Endometrial microvascular endothelial cells (primary cell): ENCODE measurements around the gene TMTC1. TPM values are rescaled to one million over a fixed set of nuclear protein-coding genes. Genes with fewer than 3 reads are reported as not detected.

Source experiments
- in situ Hi-C: cut with HindIII; loops from 2 replicates; pipeline ENCODE4 v1.10.0; 2017; ENCODE audit warnings: low sequenced_read_pairs, low pct_unique_long_range_greater_than_20kb; ENCODE audit errors: inconsistent ontology term
- total RNA-seq: library from RNA; depleted of rRNA; stranded (reverse); fragments of >200 nt; gene quantifications from one replicate; pipeline ENCODE4 v1.2.3, GENCODE V29; 2015; ENCODE audit errors: inconsistent ontology term

Gene TMTC1
- total RNA-seq, 1 donor from 2014 or later, result 13.7 TPM

DNA sequence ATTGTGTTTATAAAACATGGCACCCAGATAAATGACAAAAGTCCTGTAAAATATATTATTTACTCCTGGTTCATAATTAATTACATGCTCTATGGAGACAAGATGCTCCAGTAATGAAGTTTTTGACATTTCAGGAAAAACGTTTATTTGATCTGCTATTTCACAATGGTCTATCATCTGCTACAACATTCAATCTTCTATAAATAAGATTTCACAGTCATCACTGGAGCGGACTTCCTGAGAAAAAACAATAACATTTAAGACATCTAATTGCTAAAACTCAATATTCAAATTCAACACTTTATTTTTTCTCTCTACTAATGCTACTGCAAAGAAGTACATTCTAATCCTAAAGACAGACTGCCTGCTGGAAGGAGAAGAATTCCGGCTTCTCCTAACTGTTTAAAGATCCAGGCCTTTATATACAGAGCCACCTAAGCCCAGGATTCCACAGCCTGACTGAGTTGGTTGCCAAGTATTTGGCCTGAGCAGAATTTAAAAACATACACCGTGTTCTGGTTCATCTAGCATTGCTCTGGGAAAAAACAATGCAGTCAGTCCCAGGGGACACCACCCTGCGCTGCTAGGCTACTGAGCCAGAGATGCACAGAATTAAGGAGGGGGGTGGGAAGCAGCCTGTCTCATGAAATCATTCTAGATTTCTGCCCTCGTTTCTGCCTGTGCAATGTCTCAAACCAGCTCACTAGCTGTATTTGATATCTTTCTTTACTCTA lies 58.0 kb downstream of the TMTC1 start:
- in situ Hi-C loops, result no loop called here

DNA sequence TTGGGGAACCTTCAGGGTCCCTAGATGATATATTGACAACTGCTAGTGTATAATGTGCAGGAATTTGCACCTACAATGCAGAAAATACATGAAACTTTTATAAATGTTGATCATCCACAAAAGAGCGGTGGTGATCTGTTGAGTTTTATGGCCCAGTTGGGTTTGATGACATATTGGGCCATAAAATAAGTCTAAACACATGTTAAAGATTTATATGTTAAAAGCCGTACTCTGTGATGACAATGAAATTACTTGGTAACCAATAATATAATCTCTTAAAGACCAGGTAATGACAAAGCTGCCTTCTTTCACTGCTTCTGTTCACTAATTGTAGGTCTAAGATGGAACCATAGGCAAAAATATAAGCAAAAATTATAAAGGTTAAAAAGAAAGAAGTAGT lies 61.6 kb downstream of the TMTC1 start:
- in situ Hi-C loops, result no loop called here

DNA sequence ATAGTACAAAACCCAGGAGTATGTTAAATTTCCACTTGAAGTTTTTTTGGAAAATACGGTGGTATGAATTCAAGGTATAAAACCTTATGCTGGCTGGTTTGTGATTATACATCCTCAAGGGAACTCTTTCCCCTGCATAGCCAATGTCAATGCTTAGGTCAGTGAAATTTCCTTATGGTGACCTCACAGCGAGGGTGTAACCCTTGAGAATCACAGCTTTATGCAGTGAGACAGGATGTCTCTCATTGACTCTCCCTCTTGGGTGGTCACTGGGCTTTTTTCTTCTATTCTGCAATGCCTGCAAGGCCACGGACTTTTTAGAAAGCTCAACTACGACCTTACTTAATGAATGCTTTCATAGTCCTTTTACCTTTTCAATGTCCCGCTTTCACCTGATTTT lies 64.4 kb downstream of the TMTC1 start:
- in situ Hi-C loops, result no loop called here

DNA sequence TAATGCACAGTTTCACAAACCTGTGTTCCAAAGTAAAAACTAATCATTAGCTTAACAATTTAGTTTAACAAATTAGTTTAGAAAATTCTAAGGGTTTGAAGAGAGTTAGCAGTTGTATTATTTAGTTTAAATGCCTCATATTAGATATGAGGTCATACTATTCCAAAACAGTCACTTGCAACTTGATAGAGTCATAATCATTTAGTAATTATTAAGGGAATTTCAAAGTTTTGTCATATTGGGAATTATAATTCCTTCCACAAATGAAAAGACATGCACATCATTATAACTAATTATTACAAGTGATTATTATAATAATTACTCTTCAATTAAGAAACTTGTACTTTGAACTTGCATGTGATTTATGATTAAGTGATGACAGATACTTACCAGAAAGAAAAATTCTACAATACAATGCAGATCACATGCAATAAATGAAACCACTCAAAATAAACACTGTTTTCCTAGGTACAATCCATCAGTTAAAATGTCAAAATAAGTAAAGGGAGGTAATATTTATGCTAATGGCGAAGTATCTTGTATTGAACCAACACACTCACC lies 66.1 kb downstream of the TMTC1 start:
- in situ Hi-C loops, result no loop called here

DNA sequence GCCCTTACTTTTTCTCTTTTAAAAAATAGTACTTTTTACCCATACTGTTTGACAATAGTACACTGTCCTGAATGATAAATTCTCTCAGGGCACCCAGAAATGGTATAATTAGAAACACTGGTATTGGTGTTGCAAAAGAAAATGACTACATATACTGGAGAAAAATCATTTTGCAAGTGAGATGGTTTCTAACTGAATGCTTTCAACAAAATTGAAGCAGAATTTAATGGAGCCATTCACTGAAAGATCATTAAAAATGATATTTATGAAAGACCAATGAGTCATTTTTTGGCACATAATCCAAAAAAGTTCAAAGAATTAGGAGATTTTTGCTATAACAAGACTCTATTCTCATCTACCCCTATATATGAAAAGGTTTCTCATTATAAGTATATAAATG lies 68.8 kb downstream of the TMTC1 start:
- in situ Hi-C loops, result no loop called here

DNA sequence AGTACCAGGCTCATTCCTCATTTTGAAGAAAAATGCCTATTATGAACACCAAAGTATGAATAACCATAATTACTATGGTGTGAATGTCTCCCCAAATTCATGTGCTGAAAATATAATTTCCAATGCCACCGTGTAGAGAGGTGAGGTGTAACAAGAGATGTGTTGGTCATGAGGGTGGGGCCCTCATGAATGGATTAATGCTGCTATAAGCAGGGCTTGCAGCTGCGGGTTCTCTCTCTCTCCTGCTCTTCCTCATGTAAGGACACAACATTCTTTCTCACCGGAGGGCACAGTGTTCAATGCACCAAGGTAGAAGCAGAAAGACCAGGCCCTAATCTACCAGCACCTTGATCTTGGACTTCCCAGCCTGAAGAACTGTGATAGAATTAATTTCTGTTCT lies 70.0 kb downstream of the TMTC1 start:
- in situ Hi-C loops, result no loop called here

DNA sequence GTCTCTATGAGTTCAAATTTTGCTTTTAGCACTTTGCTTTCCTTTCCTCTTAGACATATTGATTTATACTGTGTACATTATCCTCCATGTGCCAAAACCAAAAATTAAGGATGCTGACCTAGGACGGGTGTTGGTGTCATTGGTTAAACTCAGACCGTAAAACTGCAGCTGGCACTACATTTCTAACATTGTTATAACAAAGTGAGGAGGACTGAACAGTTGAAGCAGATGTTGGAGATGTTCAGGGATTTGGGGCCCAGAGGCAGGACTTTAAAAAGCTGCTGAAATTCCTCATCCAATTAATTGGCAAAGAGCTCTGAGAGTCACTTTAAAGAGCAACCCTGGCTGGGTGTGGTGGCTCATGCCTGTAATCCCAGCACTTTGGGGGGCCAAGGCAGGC lies 72.4 kb downstream of the TMTC1 start:
- in situ Hi-C loops, result no loop called here

DNA sequence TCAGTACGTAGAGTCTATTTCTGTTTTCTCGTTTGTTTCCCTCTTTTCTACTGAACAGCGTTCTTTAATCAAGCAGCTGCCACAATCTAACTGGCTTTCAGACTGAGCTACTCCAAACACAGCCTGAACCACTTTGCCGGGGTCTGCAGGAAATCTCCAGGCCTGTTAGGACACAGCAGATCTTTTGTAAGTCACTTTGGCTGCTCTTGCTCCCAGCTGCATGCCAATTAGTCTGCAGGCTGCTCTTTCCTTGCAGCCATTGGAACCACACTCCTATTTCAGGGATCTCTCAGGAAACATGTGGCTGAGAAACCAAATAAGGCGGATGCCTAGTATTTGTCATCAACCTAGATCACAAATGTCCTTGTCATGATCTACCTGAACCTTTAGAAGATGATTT lies 73.6 kb downstream of the TMTC1 start:
- in situ Hi-C loops, result no loop called here

DNA sequence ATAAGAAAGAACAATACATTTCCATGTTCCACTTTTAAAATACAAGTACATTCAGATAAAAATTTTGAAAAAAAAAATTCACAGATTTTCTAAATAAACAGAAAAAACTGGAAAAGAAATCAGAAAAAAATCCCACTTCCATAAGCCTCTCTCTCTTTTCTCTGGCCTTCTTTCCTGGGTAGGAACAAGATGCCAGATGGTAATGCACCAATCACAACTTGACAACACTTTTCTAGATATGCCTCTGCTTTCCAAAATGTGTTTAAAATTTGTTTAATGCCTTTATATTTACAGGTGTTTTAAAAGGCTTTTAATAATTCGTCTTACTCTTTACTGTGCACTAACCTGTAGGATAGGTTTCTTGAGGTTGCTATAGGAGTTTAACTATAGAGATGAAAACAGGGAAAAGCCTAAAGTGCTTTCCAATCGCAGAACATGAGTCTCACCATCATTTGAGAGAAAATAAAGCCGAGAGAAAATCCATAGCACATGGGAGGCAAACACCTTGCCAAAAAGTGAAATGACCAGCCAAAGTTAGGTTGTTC lies 74.2 kb downstream of the TMTC1 start:
- in situ Hi-C loops, result no loop called here

DNA sequence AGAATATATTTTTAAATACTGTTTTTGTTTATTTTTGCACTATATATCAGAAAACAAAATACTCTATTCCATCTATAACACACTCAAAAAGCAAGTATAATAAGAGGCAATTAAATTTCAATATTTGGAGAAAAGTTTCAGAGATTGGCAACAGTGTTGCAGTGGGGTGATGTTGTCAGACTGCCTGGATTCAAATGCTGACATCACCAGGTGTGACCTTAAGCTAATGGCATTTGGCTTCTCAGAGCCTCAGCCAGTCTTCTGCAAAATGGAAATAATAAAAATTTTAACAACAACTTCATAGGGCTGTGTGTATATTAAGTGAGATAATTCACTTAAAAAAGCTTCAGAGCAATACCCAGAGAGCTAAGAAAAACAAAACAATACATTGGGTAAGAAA lies 74.7 kb downstream of the TMTC1 start:
- in situ Hi-C loops, result no loop called here

DNA sequence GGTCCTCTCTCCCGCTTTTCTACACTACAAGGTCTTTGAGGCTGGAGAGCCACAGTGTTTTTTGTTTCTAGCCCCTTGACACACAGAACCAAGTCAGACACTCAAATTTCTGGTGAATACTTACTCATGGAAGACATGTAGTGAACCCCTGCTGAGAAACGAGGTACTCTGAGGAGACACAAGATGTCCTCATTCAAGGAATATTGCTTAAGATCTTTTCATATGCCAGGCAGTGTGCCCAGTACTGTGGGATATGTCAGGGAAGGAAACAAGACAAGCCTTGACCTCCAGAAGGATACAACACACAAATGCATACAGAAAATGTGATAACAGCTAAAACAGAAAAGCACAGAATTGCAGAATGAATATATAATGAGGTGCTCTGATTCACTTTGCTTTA lies 75.9 kb downstream of the TMTC1 start:
- in situ Hi-C loops, result no loop called here

DNA sequence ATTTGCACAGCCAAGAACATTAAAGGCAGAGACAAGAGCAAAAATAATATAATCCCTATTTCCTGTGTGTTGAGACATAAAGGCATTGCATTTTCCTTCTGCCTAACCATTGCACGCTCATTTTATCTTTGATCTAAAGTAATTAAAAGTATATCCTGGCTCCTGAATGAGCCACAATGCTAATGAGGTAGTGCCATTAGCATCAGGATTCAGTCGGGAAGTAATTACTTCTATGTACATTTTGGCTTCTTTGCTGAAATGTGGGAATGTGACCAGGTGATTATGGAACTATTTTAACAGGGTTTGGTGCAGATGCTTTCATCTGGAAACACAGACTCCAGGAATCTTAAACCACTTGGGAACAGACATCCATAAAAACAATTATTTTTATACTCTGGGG lies 77.4 kb downstream of the TMTC1 start:
- in situ Hi-C loops, result no loop called here

DNA sequence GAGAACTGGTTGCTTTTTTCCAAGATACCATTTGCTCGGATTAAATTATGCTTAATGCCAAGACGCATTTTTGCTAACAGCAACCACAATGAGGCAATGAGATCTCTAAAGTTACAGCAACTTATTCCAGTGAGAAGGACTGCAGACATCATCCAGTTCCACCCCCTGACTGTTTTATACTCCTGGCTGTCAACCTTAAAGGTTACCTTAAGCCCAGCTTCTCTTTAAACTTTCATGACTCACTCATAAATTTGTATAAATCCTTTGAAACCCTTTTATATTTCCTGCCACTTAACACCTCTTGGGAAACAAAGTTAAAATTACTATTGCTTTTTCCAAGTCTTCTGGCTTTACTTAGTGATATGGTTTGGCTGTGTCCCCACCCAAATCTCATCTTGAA lies 80.2 kb downstream of the TMTC1 start:
- in situ Hi-C loops, result no loop called here

DNA sequence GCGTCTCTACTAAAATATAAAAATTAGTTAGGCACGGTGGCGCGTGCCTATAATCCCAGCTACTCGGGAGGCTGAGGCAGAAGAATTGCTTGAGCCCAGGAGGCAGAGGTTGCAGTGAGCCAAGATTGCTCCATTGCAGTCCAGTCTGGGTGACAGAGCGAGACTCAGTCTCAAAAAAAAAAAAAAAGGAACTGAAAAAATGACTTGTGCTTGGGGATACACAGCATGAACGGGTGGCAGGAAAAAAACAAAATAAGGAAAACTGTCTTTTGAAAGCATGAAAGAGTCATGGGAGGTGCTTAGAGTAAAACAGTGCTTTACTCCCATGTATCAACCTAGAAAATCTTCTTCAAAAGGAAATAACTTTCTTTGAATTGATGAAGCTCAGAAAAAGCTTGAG lies 80.8 kb downstream of the TMTC1 start:
- in situ Hi-C loops, result no loop called here

DNA sequence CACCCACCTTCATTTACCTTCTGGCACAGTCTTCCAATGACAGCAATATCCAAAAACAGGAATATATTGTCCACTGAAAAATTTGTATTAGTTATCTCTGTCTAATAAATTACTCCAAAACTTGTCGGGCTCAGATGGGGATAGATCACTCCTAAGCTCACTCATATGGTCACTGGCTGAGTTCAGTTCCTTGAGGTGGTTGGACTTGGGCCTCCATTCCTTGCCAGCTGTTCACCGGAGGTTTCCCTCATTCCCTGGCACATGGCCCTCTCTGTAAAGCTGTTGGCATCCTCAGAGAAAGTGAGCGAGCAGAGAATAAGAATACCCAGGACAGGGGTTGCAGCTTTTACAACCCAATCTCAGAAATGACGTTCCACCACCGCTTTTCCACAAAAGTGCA lies 81.5 kb downstream of the TMTC1 start:
- in situ Hi-C loops, result no loop called here

DNA sequence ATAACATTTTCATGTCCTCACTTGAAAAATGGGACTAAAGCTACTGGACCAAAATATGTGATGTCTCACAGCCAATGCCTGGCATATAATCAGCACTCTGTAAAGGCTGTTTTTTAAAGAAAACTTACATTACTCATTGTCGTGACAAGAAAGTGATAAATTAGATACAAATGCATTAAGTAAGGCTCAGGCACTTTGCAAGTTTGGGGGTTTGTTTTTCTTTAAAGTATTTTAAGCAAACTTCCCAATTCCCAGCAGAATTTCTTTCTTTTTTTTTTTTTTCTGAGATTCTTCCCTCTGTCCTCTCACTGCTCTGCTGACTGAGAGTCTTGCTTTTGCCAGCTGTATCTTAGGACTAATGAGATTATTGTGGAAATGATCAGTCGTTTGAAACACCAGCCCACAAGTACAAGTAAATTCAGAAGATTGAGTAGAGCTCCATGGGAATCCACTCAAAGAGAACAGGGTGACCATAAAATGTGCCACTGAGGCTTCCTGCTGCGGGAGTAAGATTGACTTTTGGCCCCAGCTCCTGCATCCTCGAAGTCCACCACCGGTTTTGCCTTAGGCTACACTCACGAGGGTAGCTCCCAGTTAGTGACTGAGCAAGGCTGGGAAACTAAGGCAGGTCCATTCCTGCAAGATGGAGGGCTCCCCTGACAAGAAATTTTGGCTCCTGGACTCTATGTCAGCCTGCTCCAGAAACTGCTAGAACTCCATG lies 82.8 kb downstream of the TMTC1 start:
- in situ Hi-C loops, result no loop called here

DNA sequence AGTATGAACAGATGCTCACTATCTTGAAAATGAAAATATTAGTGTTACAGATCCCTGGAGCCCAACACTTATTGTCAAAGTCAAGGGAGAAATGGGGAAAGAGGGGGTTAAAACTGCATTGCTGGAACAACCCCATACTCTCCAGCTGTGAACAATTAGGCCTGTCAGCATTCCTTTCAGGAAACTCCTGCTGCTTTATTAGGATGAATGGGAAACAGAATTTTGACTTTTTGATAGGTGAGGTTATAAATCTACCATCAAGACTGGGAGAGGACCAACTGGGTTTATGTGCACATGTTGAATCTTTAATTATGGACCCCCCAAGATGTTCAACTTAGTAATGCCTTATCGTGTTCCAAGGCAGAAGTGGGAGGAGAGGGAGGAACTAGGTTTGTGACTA lies 85.0 kb downstream of the TMTC1 start:
- in situ Hi-C loops, result no loop called here

DNA sequence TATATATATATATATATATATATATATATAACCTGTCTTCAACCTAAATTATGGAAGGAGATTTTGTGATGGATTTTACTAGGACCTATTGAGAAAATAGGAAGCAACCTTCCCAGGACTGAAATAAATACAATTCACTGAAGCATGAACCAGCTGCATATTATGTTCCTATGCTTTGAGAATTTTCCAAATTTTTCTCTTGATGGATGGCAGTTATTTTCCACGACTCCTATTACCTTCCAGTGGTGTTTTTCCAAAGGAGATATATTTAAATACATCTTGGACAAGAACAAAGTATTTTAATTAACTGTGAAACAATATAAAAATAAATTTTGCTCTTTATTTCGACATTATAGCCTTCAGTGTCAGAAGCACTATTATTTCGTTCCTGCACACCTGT lies 87.9 kb downstream of the TMTC1 start:
- in situ Hi-C loops, result no loop called here

DNA sequence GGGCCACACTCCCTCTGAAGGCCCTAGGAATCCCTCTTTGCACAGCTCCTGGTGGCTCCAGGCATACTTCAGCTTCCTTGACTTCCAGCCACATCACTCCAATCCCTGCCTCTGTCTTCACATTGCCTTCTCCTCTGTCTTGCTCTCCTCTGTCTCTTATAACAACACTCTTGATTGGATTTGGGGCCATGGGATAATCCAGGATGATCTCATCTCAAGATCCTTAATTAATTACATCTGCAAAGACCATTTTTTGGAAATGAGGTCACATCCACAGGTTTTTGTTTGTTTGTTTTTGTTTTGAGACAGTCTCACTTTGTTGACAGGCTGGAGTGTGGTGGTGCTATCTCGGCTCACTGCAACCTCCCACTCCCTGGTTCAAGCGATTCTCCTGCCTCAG lies 88.7 kb downstream of the TMTC1 start:
- in situ Hi-C loops, result no loop called here

DNA sequence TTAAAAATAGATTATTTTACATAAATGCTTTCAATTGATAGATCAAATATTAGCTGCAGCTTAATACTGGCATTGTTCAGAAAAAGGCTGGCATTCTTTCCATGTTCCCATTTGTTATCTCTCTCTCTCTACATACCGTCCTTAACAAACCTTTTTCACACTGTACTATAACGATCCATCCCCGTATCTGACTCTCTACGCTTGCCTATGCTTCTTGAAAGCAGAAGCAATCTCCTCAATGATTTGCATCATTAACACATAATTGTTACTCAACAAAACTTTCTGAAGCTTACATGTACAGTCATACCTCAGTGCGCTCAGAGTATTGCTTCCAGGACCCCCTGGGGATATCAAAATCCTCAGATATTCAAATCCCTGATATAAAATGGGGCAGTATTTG lies 89.7 kb downstream of the TMTC1 start:
- in situ Hi-C loops, result no loop called here
